K562 (cell line): ENCODE measurements around the gene LPGAT1. TPM values are rescaled to one million over a fixed set of nuclear protein-coding genes. Genes with fewer than 3 reads are reported as not detected.

Experiments
- ATAC-seq: fragments of 200-7000 bp; cut with Tn5 transposase; 3 replicates; pipeline ENCODE4 v1.9.1; 2020; ENCODE audit warnings: moderate library complexity
- BruUV-seq: library from RNA; stranded (reverse); fragments of 400-500 nt; replicated peaks from 2 replicates; lab custom pipeline; 2021; lab: Mats Ljungman, UMichigan
- CTCF ChIA-PET: fragments of 300-600 bp; formaldehyde crosslinking; extraction: SDS; loops from one replicate; lab custom pipeline; 2021; ENCODE audit warnings: low intra/inter-chr PET ratio; lab: Yijun Ruan, JAX
- POLR2A ChIA-PET: fragments of 300-600, 350-650 bp; sonication (Branson Sonifier 250); formaldehyde crosslinking; extraction: SDS; loops from one replicate; lab custom pipeline; 2021; ENCODE audit warnings: antibody characterized with exemption, inconsistent platforms; lab: Yijun Ruan, JAX
- DNase-seq, 4 experiments: peaks; one replicate each; pipeline versions ENCODE4 v3.0.0 to v3.0.0-alpha.2; 2011 to 2018; ENCODE audit warnings: low spot score in 3 of 4, mixed read lengths in 3 of 4; ENCODE audit errors: extremely low read depth in 1 of 4
- FAIRE-seq: peaks from 2 replicates; lab custom pipeline; 2011; peaks lifted over from hg19 to GRCh38; lab: Jason Lieb, UNC
- H2AFZ ChIP-seq: 2 replicates; pipeline ENCODE4 v1.6.0; 2011; ENCODE audit warnings: low read depth, low read length, control low read depth, inconsistent platforms
- H3K27ac ChIP-seq: fragments of 200-600 bp; 3 replicates; pipeline ENCODE4 v1.8.0; 2011; ENCODE audit warnings: low read depth, mild to moderate bottlenecking, control low read depth, inconsistent platforms, low read length, moderate library complexity, mixed read lengths; ENCODE audit errors: extremely low read depth
- H3K27me3 ChIP-seq, 2 experiments: fragments of 300-600 bp in 1 of 2; 2 replicates in 1 of 2; 3 replicates in 1 of 2; pipeline versions ENCODE4 v1.6.0 to v1.8.0; 2011; ENCODE audit warnings: inconsistent platforms in 2 of 2, low read length in 2 of 2, mild to moderate bottlenecking in 1 of 2, mixed read lengths in 1 of 2, moderate library complexity in 1 of 2; ENCODE audit not compliant: control insufficient read depth in 2 of 2, insufficient read depth in 2 of 2
- H3K36me3 ChIP-seq: fragments of 300-600 bp; 3 replicates; pipeline ENCODE4 v1.8.0; 2011; ENCODE audit warnings: mild to moderate bottlenecking, low read length, inconsistent platforms; ENCODE audit not compliant: control insufficient read depth, insufficient read depth
- H3K4me1 ChIP-seq, 2 experiments: fragments of 200-600 bp in 1 of 2; replicated peaks in 1 of 2; 2 replicates in 1 of 2; 3 replicates in 1 of 2; pipeline versions ENCODE4 v1.5.1 to v1.8.0; 2011; ENCODE audit warnings: inconsistent platforms in 2 of 2, low read length in 2 of 2, mild to moderate bottlenecking in 1 of 2, mixed read lengths in 1 of 2, moderate library complexity in 1 of 2; ENCODE audit not compliant: control insufficient read depth in 2 of 2, insufficient read depth in 2 of 2
- H3K4me2 ChIP-seq: 2 replicates; pipeline ENCODE4 v1.6.1; 2011; ENCODE audit warnings: low read length, control low read depth, inconsistent platforms, mixed read lengths; ENCODE audit not compliant: insufficient read depth
- H3K4me3 ChIP-seq: fragments of 200-600 bp; sonication (generic), shearing (Covaris generic); 2 replicates; pipeline ENCODE4 v1.5.1; 2016; ENCODE audit warnings: control low read depth, inconsistent platforms
- H3K79me2 ChIP-seq: fragments of 200-600 bp; 3 replicates; pipeline ENCODE4 v1.8.0; 2011; ENCODE audit warnings: low read length, inconsistent platforms; ENCODE audit not compliant: control insufficient read depth, insufficient read depth
- H3K9ac ChIP-seq, 2 experiments: 2 replicates each; pipeline versions ENCODE4 v1.6.0 to v1.6.1; 2011; ENCODE audit warnings: low read depth in 2 of 2, low read length in 2 of 2, control low read depth in 1 of 2, inconsistent platforms in 1 of 2, mild to moderate bottlenecking in 1 of 2, mixed read lengths in 1 of 2; ENCODE audit not compliant: insufficient read depth in 1 of 2
- H3K9me1 ChIP-seq: one replicate; pipeline ENCODE4 v1.6.0; 2011; ENCODE audit warnings: inconsistent platforms, mild to moderate bottlenecking, low read length, moderate library complexity; ENCODE audit not compliant: control insufficient read depth, insufficient read depth
- H3K9me3 ChIP-seq: replicated peaks from 2 replicates; pipeline ENCODE4 v1.5.1; 2011; ENCODE audit warnings: low read depth, low read length, inconsistent platforms; ENCODE audit not compliant: control insufficient read depth, insufficient read depth
- H4K20me1 ChIP-seq: replicated peaks from 2 replicates; pipeline ENCODE4 v1.6.1; 2011; ENCODE audit warnings: low read length, inconsistent platforms, mixed read lengths; ENCODE audit not compliant: control insufficient read depth, insufficient read depth
- ATF6 ChIP-seq: sonication (generic); formaldehyde crosslinking; IDR thresholded peaks from 2 replicates; pipeline ENCODE4 v1.4.0; 2020; ENCODE audit warnings: mild to moderate bottlenecking, missing genetic modification reagents
- DDX20 ChIP-seq: fragments of 450-650 bp; IDR thresholded peaks from 2 replicates; pipeline ENCODE4 v1.6.1; 2016; ENCODE audit warnings: missing genetic modification characterization, low read depth, mild to moderate bottlenecking, missing compliant biosample characterization, moderate library complexity
- IFI16 ChIP-seq: fragments of 250-450 bp; sonication (Bioruptor Pico); IDR thresholded peaks from 2 replicates; pipeline ENCODE4 v2.1.2; 2022; ENCODE audit warnings: mild to moderate bottlenecking, inconsistent platforms
- RFX1 ChIP-seq: fragments of 450-650 bp; IDR thresholded peaks from 2 replicates; pipeline ENCODE4 v1.6.1; 2016; ENCODE audit warnings: mild to moderate bottlenecking, moderate library complexity
- RREB1 ChIP-seq: fragments of 250-450 bp; sonication (Bioruptor Pico); IDR thresholded peaks from 2 replicates; pipeline ENCODE4 v1.4.0; 2020
- SMARCA5 ChIP-seq: fragments of 450-650 bp; IDR thresholded peaks from 2 replicates; pipeline ENCODE4 v1.6.1; 2016
- TFAM ChIP-seq: fragments of 250-450 bp; sonication (Bioruptor Pico); conservative IDR thresholded peaks from 2 replicates; pipeline ENCODE4 v1.5.0; 2021; ENCODE audit warnings: mild to moderate bottlenecking, moderate library complexity
- THRAP3 ChIP-seq: fragments of 450-650 bp; IDR thresholded peaks from 2 replicates; pipeline ENCODE4 v1.6.1; 2016; ENCODE audit warnings: mild to moderate bottlenecking, inconsistent platforms, borderline replicate concordance
- ZNF263 ChIP-seq: sonication (generic); formaldehyde crosslinking; IDR thresholded peaks from 2 replicates; pipeline ENCODE4 v1.8.0; 2022; ENCODE audit warnings: mild to moderate bottlenecking, missing genetic modification reagents, borderline replicate concordance
- ZNF512 ChIP-seq: IDR thresholded peaks from 2 replicates; pipeline ENCODE4 v1.6.1; 2016; ENCODE audit warnings: missing genetic modification characterization, missing compliant biosample characterization
- WGBS: fragments of 100-300 bp; shearing (Covaris generic); methylation state at CpG from one replicate; pipeline ENCODE4 v1.1.6; 2016; ENCODE audit warnings: low coverage, mixed read lengths; ENCODE audit not compliant: insufficient coverage; ENCODE audit errors: missing lambda C conversion rate; 5-methylcytosine and 5-hydroxymethylcytosine counted together
- in situ Hi-C: fragments of 300-500 bp; cut with MboI; formaldehyde crosslinking; loops from 4 replicates; pipeline ENCODE4 v1.15.0; 2018; ENCODE audit warnings: inconsistent platforms, mixed read lengths
- intact Hi-C: fragments of 100-400 bp; cut with micrococcal nuclease; formaldehyde crosslinking; loops from 2 replicates; pipeline ENCODE4 v1.14.2; 2022
- polyA plus RNA-seq, 8 experiments: library from polyadenylated mRNA; depleted of rRNA in 4 of 8; stranded (reverse) in 5 of 8; unstranded in 3 of 8; fragments of >200 nt; fragmentation: Nextera tagmentation in 2 of 8; fragmentation: Illumina TruSeq in 1 of 8; extraction: Ambion mirVana in 2 of 8; extraction: Trizol in 1 of 8; gene quantifications; 2 replicates each; pipeline versions ENCODE4 v1.2.1 to v1.2.3, GENCODE V29; 2011 to 2014; ENCODE audit warnings: inconsistent platforms in 1 of 8, missing spikeins in 1 of 8
- total RNA-seq, 7 experiments: library from RNA; depleted of rRNA in 6 of 7; stranded (reverse); fragments of >200 nt in 6 of 7; fragmentation: Illumina TruSeq in 2 of 7; extraction: Trizol in 2 of 7; gene quantifications; 2 replicates each; pipeline versions ENCODE4 v1.2.1 to v1.2.3, GENCODE V29; 2011 to 2021; ENCODE audit warnings: low replicate concordance in 1 of 7

Gene LPGAT1
- total and polyA plus RNA-seq, 9 of the 15 experiments (the other 6 are each of a cell fraction or from before 2014, with no cell fraction given) = 5.7 to 31.4 (median 16.3) TPM

- FAIRE-seq = no peak
- H3K4me1 ChIP-seq = peaks cover 2 to 10% of the 10 kb centered on the region in 2 experiments; a peak in 4 of 5 replicates
- WGBS = 70% methylated on average over 7 of the region's 7 CpGs
Observed at GRCh38 chr1:211729238-211729637, 101.3 kb downstream of the LPGAT1 start.

More at GRCh38 chr1:211729238-211729637, 101.3 kb downstream of the LPGAT1 start:
- no peak overlapping the region for H2AFZ ChIP-seq
- TF ChIP-seq RFX1 (no peak), THRAP3 (no peak), ZNF263 (CRISPR knock-in tag) (no peak), DDX20 (tag) (no peak), ZNF512 (tag) (no peak), ATF6 (CRISPR knock-in tag) (no peak), IFI16 (CRISPR knock-in tag) (no peak), SMARCA5 (no peak), TFAM (no peak), RREB1 (CRISPR knock-in tag) (no peak)
- H3K79me2 ChIP-seq = no peaks in the 10 kb centered on the region
- BruUV-seq = no TSS peak
- ATAC-seq (no peak), DNase-seq (no peak)
- in situ Hi-C loops = no loop called here
- ChIA-PET CTCF (no interaction called here), POLR2A (interaction anchor here (0.6 to 1.9 kb wide), 4 partner anchors 10 to 252 kb away, joined by 3 to 7 read pairs (median 5); no protein-coding TSS in a partner anchor)
- no peak overlapping the region for H3K27ac ChIP-seq
- no peaks in the 10 kb centered on the region for H3K27me3 ChIP-seq
- H3K36me3 ChIP-seq = no peaks in the 10 kb centered on the region
- no peaks in the 10 kb centered on the region for H4K20me1 ChIP-seq
- intact Hi-C loops = no loop called here
- H3K9ac ChIP-seq = peak overlapping the region in 1 of 2 experiments; percentile 46; a peak in 1 of 4 replicates
- H3K4me3 ChIP-seq = no peak overlapping the region
- H3K9me3 ChIP-seq = no peaks in the 10 kb centered on the region
- H3K4me2 ChIP-seq = no peak overlapping the region
- no peaks in the 10 kb centered on the region for H3K9me1 ChIP-seq
